HepG2 (cell line): Measurements from ENCODE around the gene SECISBP2L.

Experiments
- CREB3 ChIP-seq: sonication (generic); formaldehyde crosslinking; IDR thresholded peaks from 2 replicates; pipeline ENCODE4 v1.5.0; 2020; ENCODE audit warnings: missing genetic modification reagents
- CTCF ChIP-seq: sonication (generic); formaldehyde crosslinking; IDR thresholded peaks from 2 replicates; pipeline ENCODE4 v1.5.0; 2020; ENCODE audit warnings: mild to moderate bottlenecking, missing genetic modification reagents, moderate library complexity
- IKZF1 ChIP-seq: fragments of 450-650 bp; IDR thresholded peaks from 2 replicates; pipeline ENCODE4 v1.7.1; 2016
- POLR2AphosphoS5 ChIP-seq: IDR thresholded peaks from 2 replicates; pipeline ENCODE4 v1.6.1; 2012; ENCODE audit warnings: low read depth, low read length
- SNAPC5 ChIP-seq: sonication (generic); formaldehyde crosslinking; IDR thresholded peaks from 2 replicates; pipeline ENCODE4 v1.8.1; 2023; ENCODE audit warnings: mild to moderate bottlenecking, missing genetic modification reagents, borderline replicate concordance
- SP2 ChIP-seq: sonication (generic); formaldehyde crosslinking; IDR thresholded peaks from 2 replicates; pipeline ENCODE4 v1.5.1; 2020; ENCODE audit warnings: mild to moderate bottlenecking, missing genetic modification reagents
- USF2 ChIP-seq, 2 experiments: sonication (generic) in 1 of 2; formaldehyde crosslinking in 1 of 2; IDR thresholded peaks; 2 replicates each; pipeline versions ENCODE4 v1.5.1 to v1.6.1; 2011 to 2020; ENCODE audit warnings: borderline replicate concordance in 1 of 2, low read depth in 1 of 2, low read length in 1 of 2, mild to moderate bottlenecking in 1 of 2, missing genetic modification reagents in 1 of 2, moderate library complexity in 1 of 2
- ZNF614 ChIP-seq: IDR thresholded peaks from 2 replicates; pipeline ENCODE4 v1.6.1; 2018; ENCODE audit warnings: missing biosample characterization, missing genetic modification reagents, inconsistent platforms, borderline replicate concordance
- ZNF75D ChIP-seq: sonication (generic); formaldehyde crosslinking; IDR thresholded peaks from 2 replicates; pipeline ENCODE4 v1.8.1; 2023; ENCODE audit warnings: missing genetic modification reagents, mild to moderate bottlenecking, borderline replicate concordance

- TF ChIP-seq POLR2AphosphoS5 (no peak), CTCF (no peak), ZNF614 (CRISPR knock-in tag) (no peak), SP2 (CRISPR knock-in tag) (no peak), ZNF75D (no peak), IKZF1 (no peak), SNAPC5 (CRISPR knock-in tag) (no peak), USF2 (IDR thresholded peaks at IDR 0.05; ENCODE audit: low read depth, low read length) (no peak), USF2 (CRISPR knock-in tag; IDR thresholded peaks at IDR 0.05; ENCODE audit: borderline replicate concordance) (no peak), CREB3 (CRISPR knock-in tag) (no peak)
Observed at GRCh38 chr15:49015896-49016295, 30.4 kb downstream of the SECISBP2L start.
